ENCODE data around the gene EYS.

Gene EYS

GRCh38 chr6:65706436-65706835, 590 bp downstream of the EYS start:
- Histone ChIP-seq H3K36me3 (ENCODE audit: insufficient read depth, low read length) (no peaks in the 10 kb centered on the region), H3K4me3 (no peak overlapping the region), H3K9ac (ENCODE audit: insufficient read length) (no peak overlapping the region), H3K9me3 (ENCODE audit: low read depth, low read length) (no peaks in the 10 kb centered on the region), H3K27ac (no peak overlapping the region)
- no peak for DNase-seq (ENCODE audit: low read depth, low spot score)
- no peak for TF ChIP-seq FOXP2 (optimal IDR thresholded peaks at IDR 0.05; ENCODE audit: control extremely low read depth, extremely low read length, insufficient read depth)
- no peak for TF ChIP-seq EZH2 (IDR thresholded peaks at IDR 0.05)
- TF ChIP-seq POLR2AphosphoS5 (IDR thresholded peaks at IDR 0.05; ENCODE audit: borderline replicate concordance, low read depth, low read length), result no peak

- Histone ChIP-seq H3K4me3 (no peak overlapping the region), H3K9ac (ENCODE audit: insufficient read length) (no peak overlapping the region), H3K36me3 (ENCODE audit: insufficient read depth, low read length) (no peaks in the 10 kb centered on the region), H3K9me3 (ENCODE audit: low read depth, low read length) (no peaks in the 10 kb centered on the region), H3K27ac (no peak overlapping the region)
- no peak for TF ChIP-seq EZH2 (IDR thresholded peaks at IDR 0.05)
- DNase-seq (ENCODE audit: low read depth, low spot score), result no peak
Measured at GRCh38 chr6:65701325-65701724, 5.7 kb downstream of the EYS start.

- Histone ChIP-seq H3K9me3 (ENCODE audit: low read depth, low read length) (no peaks in the 10 kb centered on the region), H3K27ac (no peak overlapping the region), H3K36me3 (ENCODE audit: insufficient read depth, low read length) (no peaks in the 10 kb centered on the region), H3K4me3 (no peak overlapping the region), H3K9ac (ENCODE audit: insufficient read length) (no peak overlapping the region)
- DNase-seq (ENCODE audit: low read depth, low spot score), result no peak
- TF ChIP-seq POLR2AphosphoS5 (IDR thresholded peaks at IDR 0.05; ENCODE audit: borderline replicate concordance, low read depth, low read length) (no peak), EZH2 (IDR thresholded peaks at IDR 0.05) (no peak), FOXP2 (optimal IDR thresholded peaks at IDR 0.05; ENCODE audit: control extremely low read depth, extremely low read length, insufficient read depth) (no peak)
Measured at GRCh38 chr6:65700561-65700960, 6.5 kb downstream of the EYS start.

- no peaks in the 10 kb centered on the region for H3K36me3 ChIP-seq (ENCODE audit: insufficient read depth, low read length)
- no peaks in the 10 kb centered on the region for H3K9me3 ChIP-seq (ENCODE audit: low read depth, low read length)
- DNase-seq (ENCODE audit: low read depth, low spot score), result no peak
- no peak for TF ChIP-seq FOXP2 (optimal IDR thresholded peaks at IDR 0.05; ENCODE audit: control extremely low read depth, extremely low read length, insufficient read depth)
- no peak for TF ChIP-seq EZH2 (IDR thresholded peaks at IDR 0.05)
- TF ChIP-seq POLR2AphosphoS5 (IDR thresholded peaks at IDR 0.05; ENCODE audit: borderline replicate concordance, low read depth, low read length), result no peak
- H3K4me3 ChIP-seq, result no peak overlapping the region
- no peak overlapping the region for H3K9ac ChIP-seq (ENCODE audit: insufficient read length)
- H3K27ac ChIP-seq, result no peak overlapping the region
Measured at GRCh38 chr6:65692109-65692508, 14.9 kb downstream of the EYS start.

- no peak for DNase-seq (ENCODE audit: low read depth, low spot score)
- TF ChIP-seq EZH2 (IDR thresholded peaks at IDR 0.05), result no peak
- Histone ChIP-seq H3K4me3 (no peak overlapping the region), H3K36me3 (ENCODE audit: insufficient read depth, low read length) (no peaks in the 10 kb centered on the region), H3K9ac (ENCODE audit: insufficient read length) (no peak overlapping the region), H3K9me3 (ENCODE audit: low read depth, low read length) (no peaks in the 10 kb centered on the region), H3K27ac (no peak overlapping the region)
Measured at GRCh38 chr6:65680232-65680631, 26.8 kb downstream of the EYS start.

- Histone ChIP-seq H3K27ac (no peak overlapping the region), H3K9me3 (ENCODE audit: low read depth, low read length) (0 out of 2 replicates have a peak, but pooled peaks cover 5% of the 10 kb centered on the region), H3K36me3 (ENCODE audit: insufficient read depth, low read length) (no peaks in the 10 kb centered on the region), H3K4me3 (no peak overlapping the region), H3K9ac (ENCODE audit: insufficient read length) (no peak overlapping the region)
- no peak for TF ChIP-seq EZH2 (IDR thresholded peaks at IDR 0.05)
- no peak for TF ChIP-seq FOXP2 (optimal IDR thresholded peaks at IDR 0.05; ENCODE audit: control extremely low read depth, extremely low read length, insufficient read depth)
- no peak for TF ChIP-seq POLR2AphosphoS5 (IDR thresholded peaks at IDR 0.05; ENCODE audit: borderline replicate concordance, low read depth, low read length)
- DNase-seq (ENCODE audit: low read depth, low spot score), result no peak
Measured at GRCh38 chr6:65671922-65672321, 35.1 kb downstream of the EYS start.

- Histone ChIP-seq H3K4me3 (no peak overlapping the region), H3K27ac (no peak overlapping the region), H3K36me3 (ENCODE audit: insufficient read depth, low read length) (no peaks in the 10 kb centered on the region), H3K9ac (ENCODE audit: insufficient read length) (no peak overlapping the region), H3K9me3 (ENCODE audit: low read depth, low read length) (no peaks in the 10 kb centered on the region)
- no peak for DNase-seq (ENCODE audit: low read depth, low spot score)
- TF ChIP-seq POLR2AphosphoS5 (IDR thresholded peaks at IDR 0.05; ENCODE audit: borderline replicate concordance, low read depth, low read length) (no peak), EZH2 (IDR thresholded peaks at IDR 0.05) (no peak), FOXP2 (optimal IDR thresholded peaks at IDR 0.05; ENCODE audit: control extremely low read depth, extremely low read length, insufficient read depth) (no peak)
Measured at GRCh38 chr6:65667916-65668656, 38.9 kb downstream of the EYS start.

GRCh38 chr6:65650086-65650485, 56.9 kb downstream of the EYS start:
- Histone ChIP-seq H3K36me3 (ENCODE audit: insufficient read depth, low read length) (no peaks in the 10 kb centered on the region), H3K27ac (no peak overlapping the region), H3K9me3 (ENCODE audit: low read depth, low read length) (peaks cover 3% of the 10 kb centered on the region; the same call in 1 of the 2 replicates), H3K9ac (ENCODE audit: insufficient read length) (no peak overlapping the region), H3K4me3 (no peak overlapping the region)
- no peak for DNase-seq (ENCODE audit: low read depth, low spot score)
- TF ChIP-seq EZH2 (IDR thresholded peaks at IDR 0.05), result no peak
- TF ChIP-seq POLR2AphosphoS5 (IDR thresholded peaks at IDR 0.05; ENCODE audit: borderline replicate concordance, low read depth, low read length), result no peak
- no peak for TF ChIP-seq FOXP2 (optimal IDR thresholded peaks at IDR 0.05; ENCODE audit: control extremely low read depth, extremely low read length, insufficient read depth)

GRCh38 chr6:65649392-65649791, 57.6 kb downstream of the EYS start:
- Histone ChIP-seq H3K27ac (no peak overlapping the region), H3K36me3 (ENCODE audit: insufficient read depth, low read length) (no peaks in the 10 kb centered on the region), H3K9ac (ENCODE audit: insufficient read length) (no peak overlapping the region), H3K9me3 (ENCODE audit: low read depth, low read length) (peaks cover 3% of the 10 kb centered on the region; the same call in 1 of the 2 replicates), H3K4me3 (no peak overlapping the region)
- TF ChIP-seq EZH2 (IDR thresholded peaks at IDR 0.05), result no peak
- TF ChIP-seq FOXP2 (optimal IDR thresholded peaks at IDR 0.05; ENCODE audit: control extremely low read depth, extremely low read length, insufficient read depth), result no peak
- no peak for TF ChIP-seq POLR2AphosphoS5 (IDR thresholded peaks at IDR 0.05; ENCODE audit: borderline replicate concordance, low read depth, low read length)
- no peak for DNase-seq (ENCODE audit: low read depth, low spot score)

Measured in SK-N-MC (cell line).